ENCODE measurements around the gene YOD1.

Gene YOD1

GRCh38 chr1:207024202-207025145, 26.5 kb downstream of the YOD1 start:
- DNase-seq: no peak

GRCh38 chr1:207022996-207023679, 27.9 kb downstream of the YOD1 start:
- DNase-seq: no peak

- DNase-seq: no peak
Measured at GRCh38 chr1:207021876-207022596, 29.0 kb downstream of the YOD1 start.

GRCh38 chr1:207021139-207021861, 29.7 kb downstream of the YOD1 start:
- no peak for DNase-seq

GRCh38 chr1:207020709-207021107, 30.3 kb downstream of the YOD1 start:
- DNase-seq: no peak

- DNase-seq: no peak
Measured at GRCh38 chr1:207020065-207020708, 30.8 kb downstream of the YOD1 start.

GRCh38 chr1:207019661-207020060, 31.3 kb downstream of the YOD1 start:
- DNase-seq: no peak

- DNase-seq: no peak
Measured at GRCh38 chr1:207019161-207019560, 31.8 kb downstream of the YOD1 start.

- no peak for DNase-seq
Measured at GRCh38 chr1:207018707-207019106, 32.3 kb downstream of the YOD1 start.

- DNase-seq: no peak
Measured at GRCh38 chr1:207017615-207018559, 33.1 kb downstream of the YOD1 start.

GRCh38 chr1:207015791-207016190, 35.2 kb downstream of the YOD1 start:
- no peak for DNase-seq

GRCh38 chr1:207014728-207015127, 36.3 kb downstream of the YOD1 start:
- DNase-seq: no peak

GRCh38 chr1:207013321-207014085, 37.5 kb downstream of the YOD1 start:
- DNase-seq: no peak

- DNase-seq: no peak
Measured at GRCh38 chr1:207010726-207011125, 40.3 kb downstream of the YOD1 start.

GRCh38 chr1:207009945-207010344, 41.1 kb downstream of the YOD1 start:
- DNase-seq: no peak

- no peak for DNase-seq
Measured at GRCh38 chr1:207009182-207009850, 41.7 kb downstream of the YOD1 start.

- DNase-seq: no peak
Measured at GRCh38 chr1:207007352-207008033, 43.5 kb downstream of the YOD1 start.

GRCh38 chr1:207006914-207007313, 44.1 kb downstream of the YOD1 start:
- DNase-seq: no peak

- DNase-seq: no peak
Measured at GRCh38 chr1:207006083-207006482, 44.9 kb downstream of the YOD1 start.
